ENCODE data around the gene SSX3.
"Not testable (repeated sequence)": the region's sequence is repeated elsewhere in the genome, so short reads cannot be mapped to it uniquely, and the experiment has no call there.

Gene SSX3, protein sequence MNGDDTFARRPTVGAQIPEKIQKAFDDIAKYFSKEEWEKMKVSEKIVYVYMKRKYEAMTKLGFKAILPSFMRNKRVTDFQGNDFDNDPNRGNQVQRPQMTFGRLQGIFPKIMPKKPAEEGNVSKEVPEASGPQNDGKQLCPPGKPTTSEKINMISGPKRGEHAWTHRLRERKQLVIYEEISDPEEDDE

DNA sequence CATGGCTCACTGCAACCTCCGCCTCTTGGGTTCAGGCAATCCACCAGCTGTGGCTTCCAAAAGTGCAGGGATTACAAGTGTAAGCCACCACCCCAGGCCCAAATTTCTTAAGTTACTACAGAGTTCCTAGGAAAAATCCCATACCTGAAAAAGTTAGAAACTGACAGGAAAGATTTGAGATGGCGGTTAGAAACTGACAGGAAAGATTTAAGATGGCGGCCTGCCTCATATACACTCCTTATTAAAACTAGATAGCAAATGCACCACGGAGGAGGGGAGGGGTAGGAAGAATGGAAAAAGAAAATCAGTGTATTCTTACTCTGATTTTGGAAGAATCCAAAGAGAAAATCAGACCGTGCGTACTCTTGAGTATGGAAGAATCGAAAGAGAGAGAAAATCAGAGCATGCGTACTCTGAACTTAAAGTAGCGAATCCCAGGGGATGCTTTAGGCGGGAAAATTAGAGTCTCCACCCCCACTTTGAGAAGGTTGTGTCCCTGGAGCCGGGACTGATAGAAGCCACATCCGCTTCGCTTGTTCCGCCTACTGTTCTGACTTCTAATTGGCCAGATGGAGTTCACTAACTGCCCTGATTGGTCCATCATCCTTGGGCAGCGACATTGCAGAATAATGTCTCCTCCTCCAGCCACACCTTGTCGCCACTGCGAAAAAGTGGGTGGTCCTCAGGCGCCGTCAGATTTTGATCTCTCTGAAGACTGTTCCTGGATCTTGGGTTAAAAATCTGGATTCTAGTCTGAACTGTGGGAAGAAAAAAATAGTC lies at the start of gene SSX3:
Gene SSX3, minus strand, starts transcription at position 389 of the 780 bp plus-strand sequence. CDS start 1,454 bp downstream, outside the sequence.
- in situ Hi-C loops (cut with HindIII; ENCODE audit: low pct_ligation_motif_present, low pct_unique_long_range_greater_than_20kb, low sequenced_read_pairs); DNase-seq: not testable (repeated sequence)

DNA sequence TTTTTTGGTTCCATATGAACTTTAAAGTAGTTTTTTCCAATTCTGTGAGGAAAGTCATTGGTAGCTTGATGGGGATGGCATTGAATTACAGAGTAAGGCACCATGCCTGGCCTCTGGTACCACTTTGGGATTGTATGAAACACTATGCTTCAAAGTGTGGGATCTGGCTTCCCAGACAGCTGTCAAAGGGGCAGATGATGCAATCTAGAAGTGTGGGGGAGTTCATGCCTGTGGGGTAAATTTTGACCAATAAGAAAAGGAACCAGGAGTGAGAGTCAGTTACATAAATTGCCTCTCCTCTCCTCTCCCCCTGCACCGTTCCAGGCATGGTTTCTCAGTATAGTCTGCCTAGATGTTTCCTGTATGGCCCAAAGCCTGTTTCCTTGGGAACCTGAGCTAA lies 41.3 kb upstream of the SSX3 start:
- in situ Hi-C loops (cut with HindIII; ENCODE audit: low pct_ligation_motif_present, low pct_unique_long_range_greater_than_20kb, low sequenced_read_pairs); DNase-seq: not testable (repeated sequence)

DNA sequence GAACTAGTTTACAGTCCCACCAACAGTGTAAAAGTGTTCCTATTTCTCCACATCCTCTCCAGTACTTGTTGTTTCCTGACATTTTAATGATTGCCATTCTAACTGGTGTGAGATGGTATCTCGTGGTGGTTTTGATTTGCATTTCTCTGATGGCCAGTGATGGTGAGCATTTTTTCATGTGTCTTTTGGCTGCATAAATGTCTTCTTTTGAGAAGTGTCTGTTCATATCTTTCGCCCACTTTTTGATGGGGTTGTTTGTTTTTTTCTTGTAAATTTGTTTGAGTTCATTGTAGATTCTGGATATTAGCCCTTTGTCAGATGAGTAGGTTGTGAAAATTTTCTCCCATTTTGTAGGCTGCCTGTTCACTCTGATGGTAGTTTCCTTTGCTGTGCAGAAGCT lies 40.4 kb upstream of the SSX3 start:
- DNase-seq; in situ Hi-C loops (cut with HindIII; ENCODE audit: low pct_ligation_motif_present, low pct_unique_long_range_greater_than_20kb, low sequenced_read_pairs): not testable (repeated sequence)

DNA sequence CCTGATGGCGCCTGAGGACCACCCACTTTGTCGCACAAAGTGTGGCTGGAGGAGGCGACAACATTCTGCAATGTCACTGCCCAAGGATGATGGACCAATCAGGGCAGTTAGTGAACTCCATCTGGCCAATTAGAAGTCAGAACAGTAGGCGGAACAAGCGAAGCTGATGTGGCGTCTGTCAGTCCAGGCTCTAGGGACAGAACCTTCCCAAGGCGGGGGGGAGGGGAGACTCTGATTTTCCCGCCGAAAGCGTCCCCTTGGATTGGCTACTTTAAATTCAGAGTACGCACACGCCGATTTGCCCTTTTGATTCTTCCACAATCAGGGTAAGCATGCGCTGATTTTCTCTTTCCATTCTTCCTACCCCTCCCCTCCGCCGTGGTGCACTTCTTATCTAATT lies 26.7 kb upstream of the SSX3 start, which contains the start of gene SSX4:
Gene SSX4, plus strand, starts transcription at position 301 of the 400 bp plus-strand sequence. CDS start 515 bp downstream, outside the sequence.
- DNase-seq; in situ Hi-C loops (cut with HindIII; ENCODE audit: low pct_ligation_motif_present, low pct_unique_long_range_greater_than_20kb, low sequenced_read_pairs): not testable (repeated sequence)

DNA sequence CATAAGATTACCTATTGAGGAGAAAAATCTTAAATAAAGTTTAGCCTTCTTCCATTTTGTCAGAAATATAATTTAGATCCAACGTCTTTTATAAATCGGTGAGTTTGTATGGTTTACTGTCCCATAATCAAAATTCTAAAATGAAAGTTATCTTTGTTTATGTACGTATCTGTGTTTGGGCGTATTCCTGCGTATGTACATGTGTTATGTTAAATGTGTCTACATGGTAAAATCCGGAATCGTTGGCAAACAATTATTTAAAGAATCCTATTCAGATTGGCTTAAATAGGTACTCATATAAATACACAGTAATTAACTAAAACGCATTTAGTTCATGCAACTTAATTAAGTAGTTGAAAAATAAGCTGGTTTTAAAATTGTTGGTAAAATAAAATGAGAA lies 13.9 kb upstream of the SSX3 start:
- DNase-seq; in situ Hi-C loops (cut with HindIII; ENCODE audit: low pct_ligation_motif_present, low pct_unique_long_range_greater_than_20kb, low sequenced_read_pairs): not testable (repeated sequence)

DNA sequence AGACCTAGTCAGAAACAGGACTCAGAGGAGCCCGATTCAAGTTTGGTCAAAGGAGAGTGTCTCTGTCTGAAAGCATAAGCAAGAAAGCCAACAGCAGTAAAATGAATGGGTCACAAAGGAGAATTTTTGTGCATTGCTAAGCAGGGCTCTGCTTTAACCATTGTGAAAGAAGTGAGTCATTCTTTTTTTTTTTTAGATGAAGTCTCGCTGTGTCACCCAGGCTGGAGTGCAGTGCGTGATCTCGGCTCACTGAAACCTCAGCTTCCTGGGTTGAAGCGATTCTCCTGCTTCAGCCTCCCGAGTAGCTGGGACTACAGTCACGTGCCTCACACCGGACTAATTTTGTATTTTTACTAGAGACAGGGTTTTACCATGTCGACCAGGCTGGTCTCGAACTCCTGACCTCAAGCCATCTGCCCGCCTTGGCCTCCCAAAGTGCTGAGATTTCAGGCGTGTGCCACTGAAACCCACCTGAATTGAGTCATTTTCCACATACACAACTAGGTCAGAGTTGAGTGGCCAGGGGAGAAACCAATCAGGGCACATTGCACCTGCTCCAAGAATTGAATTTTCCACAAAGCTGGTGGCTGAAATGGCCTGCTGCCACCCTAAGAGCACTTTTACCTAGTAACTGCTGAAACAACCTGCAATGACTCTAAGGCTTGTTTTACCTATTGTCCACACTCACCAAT lies 11.4 kb upstream of the SSX3 start:
- DNase-seq; in situ Hi-C loops (cut with HindIII; ENCODE audit: low pct_ligation_motif_present, low pct_unique_long_range_greater_than_20kb, low sequenced_read_pairs): not testable (repeated sequence)

DNA sequence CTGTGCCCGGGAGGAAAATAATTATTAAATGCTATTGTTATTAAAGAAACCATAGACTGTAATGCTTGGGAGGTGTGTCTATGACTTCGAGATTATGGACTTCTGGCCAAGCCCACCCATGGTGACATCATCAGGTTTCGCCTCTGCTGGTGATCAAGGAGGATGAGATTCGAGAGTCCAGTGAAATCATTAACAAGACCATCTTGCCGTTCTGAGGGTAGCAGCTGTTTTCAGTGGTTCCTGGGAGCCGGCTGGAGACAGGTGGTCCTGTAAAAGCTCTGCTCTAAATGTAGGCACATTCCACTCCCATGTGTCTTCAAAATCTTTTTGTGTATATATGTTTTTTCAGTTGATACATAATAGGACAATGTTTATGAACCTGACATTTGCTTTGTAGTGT lies 2.8 kb upstream of the SSX3 start:
- DNase-seq; in situ Hi-C loops (cut with HindIII; ENCODE audit: low pct_ligation_motif_present, low pct_unique_long_range_greater_than_20kb, low sequenced_read_pairs): not testable (repeated sequence)

DNA sequence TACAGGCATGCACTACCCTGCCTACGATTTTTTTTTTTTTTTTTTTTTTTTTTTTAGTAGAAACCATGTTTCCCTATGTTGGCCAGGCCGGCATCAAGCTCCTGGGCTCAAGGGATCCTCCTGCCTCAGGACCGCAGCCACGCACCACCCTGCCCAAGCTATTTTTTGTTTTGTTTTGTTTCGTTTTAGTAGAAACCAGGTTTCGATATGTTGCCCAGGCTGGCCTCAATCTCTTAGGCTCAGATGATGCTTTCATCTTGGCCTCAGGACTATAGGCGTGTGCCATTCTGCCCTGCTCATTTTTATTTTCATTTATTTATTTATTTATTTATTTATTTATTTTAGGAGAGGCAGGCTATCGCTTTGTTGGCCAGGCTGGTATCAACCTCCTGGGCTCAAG lies 1.2 kb upstream of the SSX3 start:
- in situ Hi-C loops (cut with HindIII; ENCODE audit: low pct_ligation_motif_present, low pct_unique_long_range_greater_than_20kb, low sequenced_read_pairs), result no loop called here
- no peak for DNase-seq

DNA sequence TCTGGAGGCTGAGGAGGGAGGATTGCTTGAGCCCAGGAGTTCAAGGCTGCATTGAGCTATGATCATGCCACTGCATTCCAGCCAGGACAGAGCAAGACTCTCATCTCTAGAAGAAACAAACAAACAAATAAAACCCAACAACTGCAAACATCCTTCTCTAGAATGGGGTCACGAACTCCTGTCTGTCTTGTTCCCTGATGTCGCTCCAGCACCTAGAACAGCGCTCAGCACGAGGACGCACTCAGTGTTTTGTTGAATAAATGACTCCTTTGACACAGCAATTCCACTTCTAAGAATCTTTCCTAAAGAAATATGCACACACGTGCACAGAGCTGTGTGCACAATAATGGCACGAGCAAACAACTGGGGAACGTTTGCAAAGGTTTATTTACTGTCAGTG lies 10.4 kb downstream of the SSX3 start:
- DNase-seq; in situ Hi-C loops (cut with HindIII; ENCODE audit: low pct_ligation_motif_present, low pct_unique_long_range_greater_than_20kb, low sequenced_read_pairs): not testable (repeated sequence)

DNA sequence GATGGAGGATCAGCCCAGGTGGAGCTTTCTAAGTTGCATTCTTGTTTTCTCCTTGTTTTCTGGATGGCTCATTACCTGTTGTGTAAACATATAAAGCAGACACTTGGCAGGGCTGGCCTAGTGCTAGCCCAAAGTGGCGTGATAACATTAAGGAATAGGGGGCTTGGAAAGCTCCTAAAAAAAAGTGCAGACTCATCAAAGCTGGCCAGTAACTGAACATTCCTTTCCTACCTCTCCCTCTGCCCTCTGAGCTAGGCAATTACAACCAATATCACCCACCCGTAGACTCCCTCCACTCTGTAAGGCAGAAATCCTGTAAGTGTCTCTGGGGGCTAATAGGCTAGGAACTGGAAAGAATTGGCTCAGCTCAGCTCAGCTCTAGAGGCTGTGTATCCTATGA lies 42.5 kb downstream of the SSX3 start:
- in situ Hi-C loops (cut with HindIII; ENCODE audit: low pct_ligation_motif_present, low pct_unique_long_range_greater_than_20kb, low sequenced_read_pairs); DNase-seq: not testable (repeated sequence)

DNA sequence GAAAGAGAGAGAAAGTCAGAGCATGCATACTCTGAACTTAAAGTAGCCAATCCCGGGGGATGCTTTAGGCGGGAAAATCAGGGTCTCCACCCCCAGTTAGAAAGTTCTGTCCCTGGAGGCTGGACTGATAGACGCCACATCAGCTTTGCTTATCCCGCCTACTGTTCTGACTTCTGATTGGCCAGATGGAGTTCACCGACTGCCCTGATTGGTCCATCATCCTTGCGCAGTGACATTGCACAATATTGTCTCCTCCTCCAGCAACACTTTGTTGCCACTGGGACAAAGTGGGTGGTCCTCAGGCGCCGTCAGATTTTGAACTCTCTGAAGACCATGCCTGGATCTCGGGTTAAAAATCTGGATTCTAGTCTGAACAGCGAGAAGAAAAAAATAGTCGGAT lies 50.3 kb downstream of the SSX3 start:
- DNase-seq, result no peak
- in situ Hi-C loops (cut with HindIII; ENCODE audit: low pct_ligation_motif_present, low pct_unique_long_range_greater_than_20kb, low sequenced_read_pairs), result no loop called here
